ENCODE measurements around the gene HTR3A. TPM values are rescaled to one million over a fixed set of nuclear protein-coding genes. Genes with fewer than 3 reads are reported as not detected.

HTR3A gene
- total and polyA plus RNA-seq, 2 experiments from 2014 or later = 5.8 to 8.1 TPM

DNA sequence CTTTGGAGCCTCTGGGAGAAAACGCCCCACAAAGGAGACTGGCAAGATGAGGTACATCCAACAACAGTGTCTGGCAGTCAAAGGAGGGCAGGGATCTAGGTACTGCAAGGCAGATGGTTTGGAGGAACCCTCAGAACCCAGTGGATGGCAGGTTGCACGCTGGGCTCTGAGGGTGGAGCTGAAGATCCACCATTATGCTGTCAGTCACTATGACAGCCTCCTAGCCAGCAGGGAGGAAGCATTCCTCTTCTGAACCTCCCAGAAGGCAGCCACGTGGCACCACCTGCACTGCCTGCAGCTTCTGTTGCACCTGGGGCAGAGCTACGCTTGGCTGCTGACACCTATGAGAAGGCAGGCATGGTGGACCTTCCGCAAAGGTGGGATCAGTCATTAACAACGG is 40.2 kb downstream of the HTR3A start:
- H3K4me3 Mint-ChIP-seq = no peak overlapping the region
- Histone ChIP-seq H3K27ac (ENCODE audit: low read depth) (no peak overlapping the region), H3K4me1 (ENCODE audit: insufficient read depth) (no peaks in the 10 kb centered on the region), H3K79me2 (replicated peaks; ENCODE audit: insufficient read depth) (no peaks in the 10 kb centered on the region), H2AFZ (no peak overlapping the region), H3K4me3 (no peak overlapping the region), H3K4me2 (no peak overlapping the region), H3K27me3 (ENCODE audit: insufficient read depth) (no peaks in the 10 kb centered on the region), H3F3A (replicated peaks; ENCODE audit: low read depth) (no peaks in the 10 kb centered on the region), H4K20me1 (replicated peaks; ENCODE audit: insufficient read depth) (no peaks in the 10 kb centered on the region), H3K36me3 (ENCODE audit: insufficient read depth) (no peaks in the 10 kb centered on the region), H3K9me2 (ENCODE audit: insufficient read depth) (peaks cover 3% of the 10 kb centered on the region; the same call in 1 of the 2 replicates)
- ATAC-seq = no peak
- H3K4me1 Mint-ChIP-seq = no peaks in the 10 kb centered on the region
- no peak overlapping the region for H3K27ac Mint-ChIP-seq
- TF ChIP-seq ETS1 (IDR thresholded peaks at IDR 0.05) = no peak
- TF ChIP-seq POLR2AphosphoS5 (IDR thresholded peaks at IDR 0.05; ENCODE audit: low read depth) = no peak
- H3K27me3 Mint-ChIP-seq (ENCODE audit: insufficient read depth, low read depth, poor library complexity) = peaks cover 2% of the 10 kb centered on the region
- no peaks in the 10 kb centered on the region for H3K36me3 Mint-ChIP-seq (ENCODE audit: low read depth)
- DNase-seq (ENCODE audit: low spot score) = no peak
- no peaks in the 10 kb centered on the region for H3K9me3 Mint-ChIP-seq

GRCh38 chr11:114016986-114017385 is 42.1 kb downstream of the HTR3A start:
- H3K27ac ChIP-seq (ENCODE audit: low read depth) = no peak overlapping the region
- H3K4me2 ChIP-seq = no peak overlapping the region
- Mint-ChIP-seq H3K4me1 (no peaks in the 10 kb centered on the region), H3K36me3 (ENCODE audit: low read depth) (no peaks in the 10 kb centered on the region), H3K4me3 (no peak overlapping the region), H3K27ac (no peak overlapping the region), H3K9me3 (no peaks in the 10 kb centered on the region), H3K27me3 (ENCODE audit: insufficient read depth, low read depth, poor library complexity) (peaks cover 2% of the 10 kb centered on the region)
- no peaks in the 10 kb centered on the region for H3F3A ChIP-seq (replicated peaks; ENCODE audit: low read depth)
- ATAC-seq (no peak), DNase-seq (ENCODE audit: low spot score) (no peak)
- no peaks in the 10 kb centered on the region for H3K27me3 ChIP-seq (ENCODE audit: insufficient read depth)
- H3K9me2 ChIP-seq (ENCODE audit: insufficient read depth) = peaks cover 3% of the 10 kb centered on the region; the same call in 1 of the 2 replicates
- no peak overlapping the region for H2AFZ ChIP-seq
- no peak overlapping the region for H3K4me3 ChIP-seq
- H4K20me1 ChIP-seq (replicated peaks; ENCODE audit: insufficient read depth) = no peaks in the 10 kb centered on the region
- H3K36me3 ChIP-seq (ENCODE audit: insufficient read depth) = no peaks in the 10 kb centered on the region
- no peaks in the 10 kb centered on the region for H3K79me2 ChIP-seq (replicated peaks; ENCODE audit: insufficient read depth)
- H3K4me1 ChIP-seq (ENCODE audit: insufficient read depth) = no peaks in the 10 kb centered on the region
- TF ChIP-seq ETS1 (IDR thresholded peaks at IDR 0.05) = no peak
- no peak for TF ChIP-seq NANOG (IDR thresholded peaks at IDR 0.05; ENCODE audit: borderline replicate concordance)
- no peak for TF ChIP-seq EZH2 (IDR thresholded peaks at IDR 0.05; ENCODE audit: low read depth, unreplicated experiment)
- TF ChIP-seq CREB1 (CRISPR knock-in tag; IDR thresholded peaks at IDR 0.05; ENCODE audit: low read depth) = no peak
- TF ChIP-seq CTCF (conservative IDR thresholded peaks at IDR 0.05; ENCODE audit: low read depth in 2 of 2) = no peak
- TF ChIP-seq ZNF114 (CRISPR knock-in tag; IDR thresholded peaks at IDR 0.05) = no peak
- no peak for TF ChIP-seq JUNB (IDR thresholded peaks at IDR 0.05; ENCODE audit: unreplicated experiment)
- TF ChIP-seq STAT1 (IDR thresholded peaks at IDR 0.05; ENCODE audit: unreplicated experiment) = no peak
- TF ChIP-seq REST (IDR thresholded peaks at IDR 0.05; ENCODE audit: unreplicated experiment) = no peak
- TF ChIP-seq ZNF331 (CRISPR knock-in tag; IDR thresholded peaks at IDR 0.05; ENCODE audit: low read depth) = no peak
- no peak for TF ChIP-seq POLR2AphosphoS5 (IDR thresholded peaks at IDR 0.05; ENCODE audit: low read depth)
- TF ChIP-seq EZH2phosphoT487 (IDR thresholded peaks at IDR 0.05; ENCODE audit: unreplicated experiment) = no peak
